ENCODE data around the gene BEGAIN. TPM values are rescaled to one million over a fixed set of nuclear protein-coding genes. Genes with fewer than 3 reads are reported as not detected.

Gene BEGAIN
- polyA plus RNA-seq, 1 donor from 2014 or later, result 10.9 TPM

DNA sequence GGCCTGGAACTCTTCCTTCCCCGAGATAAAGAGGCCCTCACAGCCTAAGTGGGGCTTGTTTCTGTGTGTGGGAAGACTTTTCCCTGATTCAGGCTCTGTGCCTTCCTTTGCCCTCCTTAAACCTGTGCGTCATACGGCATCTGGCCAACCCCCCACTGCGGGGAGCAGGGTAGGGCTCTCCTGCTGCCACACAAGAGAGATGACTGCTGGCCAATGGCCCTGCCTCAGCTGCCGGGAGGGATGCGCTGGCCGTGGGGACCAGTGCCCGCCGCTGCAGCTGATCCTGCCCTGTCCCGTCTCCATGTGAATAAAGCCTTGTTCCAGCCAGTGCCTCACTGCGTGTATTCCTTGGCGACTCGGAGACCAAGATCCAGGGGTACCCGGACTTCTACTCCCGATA, 42.5 kb upstream of the BEGAIN start:
- TF ChIP-seq RAD21 (conservative IDR thresholded peaks at IDR 0.05) (no peak), EP300 (conservative IDR thresholded peaks at IDR 0.05; ENCODE audit: poor library complexity, severe bottlenecking) (no peak), POLR2AphosphoS5 (IDR thresholded peaks at IDR 0.05) (no peak), SMC3 (conservative IDR thresholded peaks at IDR 0.05; ENCODE audit: poor library complexity) (no peak), TAF1 (IDR thresholded peaks at IDR 0.05; ENCODE audit: low read depth) (no peak), MXI1 (conservative IDR thresholded peaks at IDR 0.05; ENCODE audit: poor library complexity, severe bottlenecking) (no peak), REST (IDR thresholded peaks at IDR 0.05; ENCODE audit: borderline replicate concordance) (no peak)
- Histone ChIP-seq H3K4me2 (ENCODE audit: low read length) (no peak overlapping the region), H3K27me3 (ENCODE audit: insufficient read depth, low read depth, low read length) (no peaks in the 10 kb centered on the region), H3K36me3 (ENCODE audit: insufficient read depth, low read length) (no peaks in the 10 kb centered on the region), H3K79me2 (replicated peaks; ENCODE audit: insufficient read depth, low read length) (no peaks in the 10 kb centered on the region), H3K27ac (ENCODE audit: low read length) (no peak overlapping the region), H4K20me1 (ENCODE audit: insufficient read depth) (no peaks in the 10 kb centered on the region), H3K4me3 (ENCODE audit: low read length) (no peak overlapping the region), H3F3A (ENCODE audit: insufficient read depth, low read length, poor library complexity, severe bottlenecking) (no peaks in the 10 kb centered on the region), H3K9ac (ENCODE audit: low read length) (no peak overlapping the region), H2AFZ (ENCODE audit: low read depth, low read length) (no peak overlapping the region), H3K9me3 (ENCODE audit: low read length) (no peaks in the 10 kb centered on the region), H3K9me2 (ENCODE audit: insufficient read depth, low read length) (no peaks in the 10 kb centered on the region)

- no peak overlapping the region for H2AFZ ChIP-seq (ENCODE audit: low read depth, low read length)
- no peak overlapping the region for H3K4me2 ChIP-seq (ENCODE audit: low read length)
- H3K9me2 ChIP-seq (ENCODE audit: insufficient read depth, low read length), result no peaks in the 10 kb centered on the region
- H3K27ac ChIP-seq (ENCODE audit: low read length), result no peak overlapping the region
- no peaks in the 10 kb centered on the region for H3F3A ChIP-seq (ENCODE audit: insufficient read depth, low read length, poor library complexity, severe bottlenecking)
- no peaks in the 10 kb centered on the region for H3K9me3 ChIP-seq (ENCODE audit: low read length)
- H3K4me3 ChIP-seq (ENCODE audit: low read length), result no peak overlapping the region
- H3K36me3 ChIP-seq (ENCODE audit: insufficient read depth, low read length), result no peaks in the 10 kb centered on the region
- no peak overlapping the region for H3K9ac ChIP-seq (ENCODE audit: low read length)
- no peaks in the 10 kb centered on the region for H3K79me2 ChIP-seq (replicated peaks; ENCODE audit: insufficient read depth, low read length)
- no peaks in the 10 kb centered on the region for H3K27me3 ChIP-seq (ENCODE audit: insufficient read depth, low read depth, low read length)
- H4K20me1 ChIP-seq (ENCODE audit: insufficient read depth), result no peaks in the 10 kb centered on the region
- TF ChIP-seq TAF1 (IDR thresholded peaks at IDR 0.05; ENCODE audit: low read depth) (no peak), SMC3 (conservative IDR thresholded peaks at IDR 0.05; ENCODE audit: poor library complexity) (no peak), EP300 (conservative IDR thresholded peaks at IDR 0.05; ENCODE audit: poor library complexity, severe bottlenecking) (no peak), MXI1 (conservative IDR thresholded peaks at IDR 0.05; ENCODE audit: poor library complexity, severe bottlenecking) (no peak), POLR2AphosphoS5 (IDR thresholded peaks at IDR 0.05) (no peak), REST (IDR thresholded peaks at IDR 0.05; ENCODE audit: borderline replicate concordance) (no peak), RAD21 (conservative IDR thresholded peaks at IDR 0.05) (no peak), EZH2 (IDR thresholded peaks at IDR 0.05; ENCODE audit: borderline replicate concordance, insufficient read depth, low read length, poor library complexity, severe bottlenecking) (no peak)
- TF ChIP-seq, protein P1, sequence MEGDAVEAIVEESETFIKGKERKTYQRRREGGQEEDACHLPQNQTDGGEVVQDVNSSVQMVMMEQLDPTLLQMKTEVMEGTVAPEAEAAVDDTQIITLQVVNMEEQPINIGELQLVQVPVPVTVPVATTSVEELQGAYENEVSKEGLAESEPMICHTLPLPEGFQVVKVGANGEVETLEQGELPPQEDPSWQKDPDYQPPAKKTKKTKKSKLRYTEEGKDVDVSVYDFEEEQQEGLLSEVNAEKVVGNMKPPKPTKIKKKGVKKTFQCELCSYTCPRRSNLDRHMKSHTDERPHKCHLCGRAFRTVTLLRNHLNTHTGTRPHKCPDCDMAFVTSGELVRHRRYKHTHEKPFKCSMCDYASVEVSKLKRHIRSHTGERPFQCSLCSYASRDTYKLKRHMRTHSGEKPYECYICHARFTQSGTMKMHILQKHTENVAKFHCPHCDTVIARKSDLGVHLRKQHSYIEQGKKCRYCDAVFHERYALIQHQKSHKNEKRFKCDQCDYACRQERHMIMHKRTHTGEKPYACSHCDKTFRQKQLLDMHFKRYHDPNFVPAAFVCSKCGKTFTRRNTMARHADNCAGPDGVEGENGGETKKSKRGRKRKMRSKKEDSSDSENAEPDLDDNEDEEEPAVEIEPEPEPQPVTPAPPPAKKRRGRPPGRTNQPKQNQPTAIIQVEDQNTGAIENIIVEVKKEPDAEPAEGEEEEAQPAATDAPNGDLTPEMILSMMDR (IDR thresholded peaks at IDR 0.05; ENCODE audit: poor library complexity, severe bottlenecking), result no peak
Measured at GRCh38 chr14:100629098-100629497, 41.9 kb upstream of the BEGAIN start.
